ENCODE data around the gene UTP25.

Gene UTP25

DNA sequence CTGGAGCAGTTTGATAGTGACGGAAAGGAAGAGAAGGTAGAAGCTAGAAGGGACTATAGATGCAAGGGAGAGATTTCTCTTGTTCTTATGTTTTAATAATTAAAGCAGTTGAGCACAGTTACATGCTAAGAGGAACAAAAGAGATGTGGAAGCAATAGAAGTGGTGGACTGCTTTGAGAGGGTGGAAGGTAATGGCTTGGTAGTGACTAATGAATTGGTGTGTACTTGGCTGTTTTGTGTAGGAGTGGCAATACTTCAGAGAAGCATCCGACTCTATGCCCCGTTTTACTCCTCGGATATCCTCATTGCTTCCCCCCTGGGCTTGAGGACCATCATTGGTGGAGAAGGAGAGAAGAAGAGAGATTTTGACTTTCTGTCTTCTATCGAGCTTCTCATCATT lies 12.8 kb downstream of the UTP25 start:
- no peak for DNase-seq

DNA sequence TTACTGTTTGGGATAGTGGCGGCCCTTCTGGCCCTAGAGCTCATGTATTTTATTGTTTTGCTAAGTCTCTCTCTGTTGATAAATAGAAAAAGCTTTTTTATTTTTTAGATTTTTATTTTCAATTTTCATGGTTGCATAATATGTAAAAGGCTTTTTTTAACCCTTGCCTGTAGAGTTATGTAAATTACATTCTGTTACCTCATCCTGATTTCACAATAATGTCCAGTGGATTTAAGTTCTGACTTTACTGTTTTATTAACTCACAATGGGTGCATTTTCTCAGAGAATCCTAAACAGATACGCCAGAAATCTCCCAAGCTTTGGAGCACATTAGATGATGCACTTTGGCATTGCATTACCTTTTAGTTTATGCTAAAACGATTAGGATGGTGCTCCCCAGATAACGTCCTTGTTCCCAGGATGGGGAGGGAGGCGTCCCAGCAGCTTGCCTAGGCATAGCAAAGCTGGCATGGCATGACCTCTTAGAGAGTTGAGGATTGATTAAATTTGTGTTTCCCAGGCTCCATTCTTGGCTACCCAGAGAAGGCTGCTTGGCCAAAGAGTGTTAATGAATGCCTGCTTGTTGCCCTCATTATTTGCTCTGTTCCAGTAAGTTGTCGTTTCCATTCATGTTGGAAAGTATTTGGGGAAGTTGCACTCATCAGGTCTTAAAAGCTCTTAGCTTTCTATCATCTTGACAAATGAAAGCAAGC lies 17.1 kb downstream of the UTP25 start:
- DNase-seq = peak; percentile 5

DNA sequence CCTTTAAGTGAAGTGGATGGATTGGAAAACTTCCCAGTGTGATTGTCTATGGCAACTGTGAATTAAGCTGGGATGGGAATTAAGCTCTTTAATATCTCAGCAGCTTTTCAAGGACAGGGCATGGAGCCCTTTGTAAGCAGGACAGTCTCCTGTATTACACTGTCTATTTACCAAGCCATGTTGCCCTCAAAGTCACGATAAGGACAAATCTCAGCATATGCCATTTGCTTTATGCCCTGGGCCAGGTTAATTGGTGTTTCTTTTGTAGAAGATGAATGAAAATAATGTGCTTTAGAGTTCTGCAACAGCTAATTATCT lies 17.6 kb downstream of the UTP25 start:
- no peak for DNase-seq

DNA sequence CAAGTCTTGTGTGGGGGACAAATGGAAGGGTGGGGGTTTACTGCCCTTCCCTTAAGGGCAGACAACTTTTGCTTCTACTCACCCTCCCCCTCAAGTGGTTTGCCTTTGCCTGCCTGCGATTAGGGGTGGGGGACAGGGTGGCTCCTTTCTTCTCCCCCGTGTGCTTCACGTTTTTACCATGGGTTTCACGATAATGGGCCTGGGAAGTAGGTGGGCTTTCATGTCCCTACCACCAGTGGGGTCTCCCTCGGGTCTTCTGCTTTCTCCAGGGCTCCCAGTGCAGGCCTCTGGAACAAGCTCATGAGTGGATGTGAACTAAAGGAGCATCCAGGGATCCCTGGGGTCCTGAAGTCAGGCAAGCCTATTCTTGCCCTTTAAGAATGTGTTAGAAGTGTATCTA lies 21.6 kb downstream of the UTP25 start:
- DNase-seq = no peak

DNA sequence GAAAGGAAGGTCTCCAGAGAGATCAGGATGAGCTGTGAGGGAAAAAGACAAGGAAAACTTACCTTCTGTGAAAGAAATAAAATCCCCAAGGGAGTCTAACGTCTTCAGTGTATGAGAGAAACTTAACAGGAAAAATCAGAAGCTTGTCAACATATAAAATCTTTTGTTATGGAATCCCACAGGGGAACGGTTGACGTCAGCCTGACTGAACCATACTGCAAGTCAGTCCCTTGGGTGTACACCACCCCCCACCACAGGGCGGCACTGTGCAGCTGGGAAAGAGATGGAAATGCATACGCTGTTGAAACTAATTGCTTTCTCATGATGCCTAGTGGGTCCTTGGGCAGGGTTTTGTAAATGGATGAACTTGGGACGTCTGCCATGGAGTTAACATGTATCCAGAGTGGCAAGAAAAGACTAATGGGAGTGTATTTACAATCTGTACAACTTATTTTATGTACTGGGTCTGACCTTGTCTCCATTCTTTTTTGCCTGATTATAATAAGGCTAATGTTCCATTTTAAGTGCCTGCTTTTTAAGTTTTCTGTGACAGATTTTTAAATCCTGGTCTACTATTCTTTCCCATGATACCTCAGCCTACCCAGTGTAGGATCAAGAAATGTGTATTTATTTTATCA lies 22.7 kb downstream of the UTP25 start:
- DNase-seq = peak; percentile 48

DNA sequence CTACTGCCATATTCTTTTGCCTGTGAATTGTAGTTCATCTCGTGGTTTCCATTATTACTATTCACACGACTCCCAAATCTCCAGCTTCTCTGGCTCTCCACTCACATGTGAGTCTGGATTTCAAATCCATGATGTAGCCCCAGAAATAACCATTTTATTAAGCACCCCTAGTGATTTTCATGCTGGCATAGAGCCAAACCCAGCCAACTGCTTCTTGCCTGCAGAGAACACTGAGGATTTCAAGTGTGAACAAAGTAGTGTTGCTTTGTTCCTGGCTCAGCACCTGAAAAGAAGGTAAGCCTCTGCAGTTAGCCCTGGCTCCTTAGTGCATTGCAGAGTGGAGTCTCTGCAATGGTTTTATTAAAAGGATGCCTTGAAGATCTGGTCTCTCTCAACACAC lies 25.9 kb downstream of the UTP25 start:
- no peak for DNase-seq

DNA sequence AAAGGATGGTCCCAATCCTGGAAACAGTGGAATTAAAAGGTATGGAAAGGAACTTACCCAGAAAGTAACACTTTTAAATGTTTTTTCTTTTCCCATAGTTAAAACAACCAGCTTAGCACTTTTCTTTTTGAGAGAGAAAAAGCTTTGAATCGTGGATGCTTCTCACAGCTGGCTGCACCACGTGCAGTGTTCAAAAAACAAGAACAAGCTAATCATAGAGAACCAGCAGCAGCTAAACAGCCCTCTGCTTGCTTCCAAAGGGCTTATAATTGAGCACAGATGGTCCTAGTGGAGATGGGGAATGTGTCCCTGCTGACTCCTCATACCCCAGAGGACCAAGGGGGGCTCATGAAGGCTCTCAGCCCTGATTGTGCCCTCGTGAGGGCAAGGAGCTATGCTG lies 26.4 kb downstream of the UTP25 start:
- no peak for DNase-seq

DNA sequence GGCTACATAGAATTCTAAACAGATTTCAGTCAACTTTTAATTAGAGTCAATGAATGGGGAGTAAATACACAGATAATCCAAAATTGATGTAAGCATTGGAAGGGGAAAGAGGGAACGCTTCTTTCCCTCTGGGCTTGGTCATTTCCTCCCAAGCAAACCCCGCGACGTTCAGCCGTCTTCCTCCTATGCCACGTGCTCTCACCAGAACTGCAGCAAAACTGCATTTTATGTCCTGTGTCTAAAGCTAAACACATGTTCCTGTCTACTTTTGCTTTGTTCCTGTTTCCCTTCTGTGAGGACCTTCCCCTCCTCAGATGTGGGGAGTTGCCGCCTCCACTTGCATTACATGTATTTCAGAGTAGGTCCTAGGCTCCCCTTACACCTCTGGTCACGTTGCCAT lies 27.2 kb downstream of the UTP25 start:
- no peak for DNase-seq

DNA sequence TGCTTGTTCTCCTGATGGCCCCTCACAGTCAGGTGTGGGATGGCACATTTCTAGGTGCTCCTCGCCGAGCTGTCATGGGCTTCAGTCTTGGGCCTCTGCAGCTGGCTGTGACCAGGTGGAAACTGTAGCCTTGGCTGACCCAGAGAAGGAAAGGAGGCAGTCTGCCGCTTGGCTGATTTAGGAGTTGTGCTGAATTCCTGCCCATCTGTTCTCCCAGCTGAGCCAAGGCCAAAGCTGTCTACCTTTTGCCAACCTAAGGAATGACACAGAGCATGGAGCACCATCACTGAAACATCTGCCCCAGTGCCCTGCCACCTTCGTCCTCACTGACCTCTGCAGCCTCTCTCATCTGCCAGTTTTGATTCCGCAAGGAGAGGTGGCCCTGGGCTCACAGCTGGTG lies 27.9 kb downstream of the UTP25 start:
- no peak for DNase-seq

DNA sequence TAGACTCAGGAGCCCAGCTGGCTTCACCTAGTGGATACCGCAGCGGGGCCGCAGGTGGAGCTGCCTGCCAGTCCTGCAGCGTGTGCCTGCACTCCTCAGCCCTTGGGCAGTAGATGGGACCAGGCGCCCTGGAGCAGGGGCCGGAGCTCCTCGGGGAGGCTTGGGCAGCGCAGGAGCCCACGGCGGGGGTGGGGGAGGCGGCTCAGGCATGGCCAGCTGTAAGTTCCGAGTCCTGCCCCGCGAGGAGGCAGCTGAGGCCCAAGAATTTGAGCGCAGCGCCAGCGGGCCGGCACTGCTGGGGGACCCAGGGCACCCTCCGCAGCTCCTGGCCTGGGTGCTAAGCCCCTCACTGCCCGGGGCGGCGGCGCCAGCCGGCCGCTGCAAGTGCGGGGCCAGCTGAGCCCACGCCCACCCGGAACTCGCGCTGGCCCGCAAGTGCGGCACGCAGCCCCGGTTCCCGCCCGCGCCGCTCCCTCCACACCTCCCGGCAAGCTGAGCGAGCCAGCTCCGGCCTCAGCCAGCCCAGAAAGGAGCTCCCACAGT lies 30.9 kb downstream of the UTP25 start:
- DNase-seq = no peak

DNA sequence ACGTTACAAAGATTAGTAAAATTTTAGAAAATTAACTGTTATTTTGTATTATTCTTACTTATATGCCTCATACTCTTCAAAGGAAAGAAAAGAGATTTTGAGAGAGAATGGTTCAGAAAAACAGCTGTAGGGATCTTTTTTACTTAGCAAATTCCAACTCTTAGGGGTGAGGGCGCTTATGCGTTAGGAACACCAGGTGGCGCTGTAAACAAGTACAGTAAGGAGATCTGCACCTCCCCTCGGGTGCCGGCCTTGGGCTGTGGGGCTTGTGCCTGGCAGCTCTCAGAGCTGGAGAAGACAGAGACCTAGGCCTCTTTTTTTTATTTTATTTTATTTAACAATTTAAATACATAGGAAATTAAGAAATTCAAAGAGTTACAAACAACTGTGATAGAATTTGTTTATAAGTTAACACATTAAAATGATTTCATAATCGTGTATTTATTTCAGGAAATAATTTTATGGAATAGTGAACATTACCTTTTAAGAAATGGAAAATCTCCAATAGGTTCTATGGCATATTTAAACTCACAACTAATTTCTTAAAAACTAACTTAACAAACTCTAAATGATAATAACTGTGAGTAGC lies 32.6 kb downstream of the UTP25 start:
- DNase-seq = peak; percentile 67

DNA sequence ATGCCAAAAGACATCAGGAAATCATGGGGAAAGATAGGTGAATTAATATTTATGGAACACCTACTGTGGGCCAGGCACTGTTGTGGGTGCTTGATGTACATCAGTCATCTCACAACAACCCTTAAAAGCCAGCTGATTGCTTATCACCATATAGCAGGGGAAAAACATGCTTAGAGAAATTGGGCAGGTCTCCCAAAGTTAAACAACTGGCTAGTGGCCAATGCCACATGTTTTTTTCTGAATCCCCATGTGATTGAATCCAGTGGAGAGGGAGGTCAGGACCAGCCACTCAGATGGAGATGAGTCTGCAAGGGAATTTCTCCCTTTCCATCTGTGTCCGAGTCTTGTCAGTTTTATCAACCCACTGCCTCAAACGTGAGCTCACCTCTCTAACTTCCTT lies 33.5 kb downstream of the UTP25 start:
- no peak for DNase-seq

DNA sequence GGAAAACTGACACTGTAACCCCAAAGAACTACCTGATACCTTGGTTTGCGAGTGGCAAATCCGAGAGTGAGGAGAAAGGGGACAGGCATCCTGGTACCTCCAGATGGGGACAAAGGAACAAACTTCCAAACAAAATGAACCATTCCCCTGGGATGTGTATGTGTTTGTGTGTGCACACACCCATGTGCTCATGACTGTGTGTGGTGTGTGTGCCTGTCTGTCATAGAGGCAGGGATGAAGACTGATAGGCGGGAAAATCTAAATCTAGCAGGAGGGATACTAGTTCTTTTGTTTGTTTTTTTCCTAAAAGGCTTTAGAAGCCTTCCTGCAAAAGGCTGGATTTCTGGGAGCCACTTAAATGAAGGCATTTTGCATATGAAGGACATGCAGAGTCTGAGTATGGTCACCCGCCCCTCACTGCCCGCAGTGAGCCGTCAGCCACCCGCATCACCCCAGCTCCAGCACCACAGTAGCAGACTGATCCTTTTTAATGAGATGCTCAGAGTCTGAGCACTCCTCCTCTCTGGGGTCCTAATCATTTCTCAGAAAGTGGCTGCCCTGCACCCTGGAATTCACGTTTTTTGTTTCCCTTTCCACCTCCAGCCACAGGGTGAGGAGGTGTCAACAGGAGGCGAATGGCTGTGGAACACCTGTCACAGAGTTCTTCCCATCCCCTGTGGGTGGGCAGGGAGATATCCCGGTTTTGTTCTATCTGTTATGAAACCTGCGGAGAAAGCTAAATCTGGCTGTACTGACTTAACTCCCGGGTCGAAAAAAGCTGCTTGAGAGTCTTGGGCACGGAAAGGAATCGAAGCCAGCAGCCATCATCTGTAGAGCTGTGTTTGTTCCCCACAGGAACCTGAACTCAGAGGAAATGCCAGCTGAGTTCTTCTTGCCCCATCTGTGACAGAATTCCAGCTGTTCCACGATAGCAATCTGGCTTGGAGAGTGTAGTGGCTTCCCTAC lies 34.9 kb downstream of the UTP25 start:
- no peak for DNase-seq

DNA sequence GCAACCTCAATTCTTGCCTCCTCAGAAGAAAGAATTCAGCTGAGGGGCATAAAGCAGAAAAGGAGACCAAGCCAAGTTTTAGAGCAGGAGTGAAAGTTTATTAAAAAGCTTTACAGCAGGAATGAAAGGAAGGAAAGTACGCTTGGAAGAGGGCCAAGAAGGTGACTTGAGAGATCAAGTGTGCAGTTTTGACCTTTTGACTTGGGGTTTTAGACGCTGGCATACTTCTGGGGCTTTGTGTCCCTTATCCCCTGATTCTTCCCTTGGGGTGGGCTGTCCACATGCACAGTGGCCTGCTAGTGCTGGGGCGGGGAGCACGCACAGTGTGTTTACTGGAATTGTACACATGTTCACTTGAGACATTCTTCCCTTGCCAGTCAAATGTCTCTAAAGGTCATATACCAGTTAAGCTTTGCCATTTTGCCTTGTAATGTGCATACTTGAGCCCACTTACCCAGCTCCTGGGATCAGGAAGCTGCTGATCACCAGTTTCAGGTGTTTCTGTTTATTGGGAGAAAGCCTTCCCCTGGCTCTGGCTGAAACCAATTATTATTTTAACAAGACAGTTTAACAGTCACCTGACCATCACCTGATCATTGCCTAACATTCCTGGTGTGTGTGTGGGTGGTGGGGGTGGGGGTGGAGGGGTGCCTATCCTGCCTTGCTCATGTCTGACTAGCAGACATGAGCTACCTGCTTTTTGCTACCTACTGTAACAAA lies 36.2 kb downstream of the UTP25 start:
- no peak for DNase-seq

DNA sequence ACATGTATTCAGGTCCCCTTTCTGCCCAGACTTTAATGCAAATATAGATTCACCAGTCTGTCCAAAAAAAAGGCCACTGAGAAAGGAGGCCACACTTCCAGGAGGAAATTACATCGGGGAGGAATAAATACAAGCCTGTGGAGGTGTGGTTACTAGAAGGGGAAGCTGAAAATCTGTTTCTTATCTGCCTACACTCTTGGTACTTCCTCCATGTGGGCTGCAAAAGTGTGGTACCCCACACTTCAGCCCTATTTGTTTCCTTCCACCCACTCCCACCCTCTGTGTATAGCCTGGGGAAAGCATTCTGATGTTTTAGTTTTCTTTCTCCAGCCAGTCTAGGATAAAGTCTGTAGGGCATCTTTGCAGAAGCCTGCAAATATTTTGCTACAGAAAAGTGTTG lies 38.4 kb downstream of the UTP25 start:
- DNase-seq = no peak

DNA sequence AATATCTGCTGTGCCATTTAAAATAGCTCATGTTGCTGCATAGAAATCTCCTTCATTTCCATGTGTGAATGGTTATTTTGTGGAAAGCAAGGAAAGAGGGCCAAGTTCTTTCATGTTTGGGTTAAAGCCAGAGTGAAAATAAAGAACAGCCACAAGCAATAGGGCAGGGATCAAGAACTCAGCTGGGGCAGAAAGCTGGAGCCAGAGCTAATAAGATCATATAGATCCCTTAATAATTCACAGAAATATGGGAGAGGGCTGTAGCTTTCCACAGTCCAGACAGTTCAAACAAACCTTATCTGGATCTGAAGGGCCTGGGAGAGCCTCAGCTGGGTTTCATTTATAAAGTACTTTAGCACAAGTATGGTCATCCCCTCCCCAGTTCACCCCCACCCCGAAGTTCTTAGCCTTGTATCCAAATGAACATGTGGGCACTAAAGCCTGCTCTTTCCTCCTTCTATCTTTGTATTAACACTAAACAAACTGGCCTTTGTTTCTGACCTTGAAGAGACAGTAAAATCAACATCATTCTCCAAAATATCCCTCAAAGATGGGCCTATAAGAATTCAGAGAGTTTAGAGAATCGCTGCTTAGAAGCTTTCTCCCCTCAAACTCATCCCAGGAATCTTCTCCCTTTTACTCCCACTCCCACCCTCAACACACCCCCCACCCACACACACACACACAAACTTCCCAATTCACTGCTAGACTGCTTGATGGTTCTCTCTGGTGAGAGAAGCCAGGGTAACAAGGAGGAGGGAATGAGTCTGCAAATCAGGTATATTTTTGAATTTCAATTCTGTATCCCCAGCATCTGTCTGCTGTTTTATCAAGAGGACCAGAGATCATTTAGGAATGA lies 41.7 kb downstream of the UTP25 start:
- DNase-seq = no peak

DNA sequence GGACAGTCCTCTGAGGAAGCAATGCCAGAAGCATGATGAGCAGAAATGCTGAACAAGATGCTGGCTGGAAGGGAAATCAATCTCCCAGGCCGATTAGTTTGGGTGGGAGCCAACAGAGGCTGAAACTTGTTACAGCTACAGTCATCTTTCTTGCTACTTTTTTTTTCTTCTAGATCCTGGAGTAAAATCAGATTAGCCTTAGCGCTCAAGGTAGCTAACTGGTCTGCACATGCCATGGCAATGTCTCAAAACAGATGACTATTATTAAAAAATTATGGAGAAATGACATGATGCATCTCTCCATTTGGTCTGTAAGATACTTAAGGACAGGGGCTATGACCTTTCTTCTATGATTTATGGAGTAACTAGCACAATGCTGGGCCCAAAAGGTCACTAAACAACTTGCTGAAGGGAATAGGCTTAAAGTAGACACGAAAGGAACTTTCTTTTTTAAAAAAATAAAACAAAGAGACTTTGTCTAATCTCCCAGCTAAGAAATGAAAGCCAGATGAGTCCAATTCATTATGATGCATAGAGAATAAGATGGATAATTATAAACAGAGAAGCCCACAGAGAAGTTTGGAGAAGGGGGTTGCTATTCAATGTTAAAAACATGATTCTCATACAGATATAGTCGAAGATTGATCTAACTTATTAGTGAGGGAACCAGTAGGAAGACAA lies 42.5 kb downstream of the UTP25 start:
- DNase-seq = no peak

DNA sequence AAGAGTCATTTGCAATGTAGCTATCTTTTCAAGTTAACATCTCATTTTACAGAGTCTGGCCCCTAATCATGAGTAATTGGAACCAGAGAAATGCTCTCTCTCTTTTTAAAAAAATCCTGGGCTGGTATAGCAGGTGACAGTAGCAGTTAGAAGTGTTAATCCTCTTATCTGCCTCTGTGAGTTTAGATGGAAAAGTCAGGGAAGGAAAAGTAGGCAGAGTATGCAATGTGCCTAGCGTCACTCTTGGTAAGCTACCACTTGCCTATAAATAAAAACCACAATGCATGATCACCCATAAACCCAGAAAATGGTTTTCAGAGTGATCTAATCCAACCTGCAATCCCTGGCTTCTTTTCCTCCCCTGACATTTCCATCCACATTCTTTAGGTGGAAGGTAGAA lies 43.2 kb downstream of the UTP25 start:
- DNase-seq = no peak

DNA sequence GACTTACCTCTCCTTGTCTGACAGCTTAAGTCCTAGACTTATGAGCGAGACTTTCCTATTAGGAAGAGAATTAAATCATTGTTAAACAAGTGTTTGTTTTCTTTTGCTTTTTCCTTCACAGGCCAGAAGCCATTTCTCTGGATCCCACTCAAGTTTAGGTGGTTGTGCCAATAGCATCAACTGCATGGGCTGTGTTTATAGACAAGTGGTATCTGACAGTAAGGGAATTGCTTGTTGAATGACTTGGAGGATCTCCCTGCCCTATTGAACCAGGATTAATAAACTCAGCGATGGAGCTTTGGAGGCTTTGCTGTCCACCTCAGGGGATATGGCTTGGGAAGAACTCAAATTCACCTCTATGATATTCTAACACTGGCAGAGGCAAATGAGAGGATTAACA lies 43.7 kb downstream of the UTP25 start:
- DNase-seq = no peak

DNA sequence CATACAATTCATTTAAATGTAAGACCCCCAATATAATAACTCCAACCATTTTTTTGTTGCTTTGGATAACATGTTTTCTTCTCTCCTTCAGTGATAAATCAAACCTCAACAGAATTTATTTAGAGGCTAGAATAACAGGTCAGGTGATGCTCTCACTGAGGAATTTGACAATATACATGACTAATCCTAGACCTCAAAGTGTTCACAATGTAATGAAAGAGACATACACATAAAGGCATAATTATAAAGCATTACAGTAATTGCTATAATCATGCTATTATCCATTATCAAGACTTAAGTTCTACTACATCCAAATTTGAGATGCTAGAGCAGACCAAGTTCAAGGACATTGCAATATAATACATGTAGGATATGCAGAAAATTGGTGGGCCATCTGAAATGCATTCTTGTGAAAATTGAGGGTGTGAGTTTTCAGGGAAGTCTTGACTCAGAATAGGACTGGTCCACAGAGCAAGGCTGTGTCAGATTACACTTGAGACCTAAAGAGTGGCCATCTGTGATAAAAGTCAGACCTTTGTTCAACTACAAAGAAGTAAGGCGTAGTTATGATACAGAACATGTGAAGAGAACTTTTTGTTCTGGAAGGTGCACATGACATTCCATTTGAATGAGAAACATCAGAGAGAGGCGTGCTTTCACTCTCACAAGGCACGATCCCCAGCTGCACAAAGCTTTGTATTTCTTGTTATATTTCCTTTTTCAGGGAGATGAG lies 45.5 kb downstream of the UTP25 start:
- DNase-seq = no peak

Measured in NCI-H510A treated with DMSO at 0.1 percent for 48 hours (cell line).